ENCODE data around the gene FRMPD1. TPM values are rescaled to one million over a fixed set of nuclear protein-coding genes. Genes with fewer than 3 reads are reported as not detected.
A peak's percentile ranks its signal among the peaks of the same experiment; 100 is the strongest.

The FRMPD1 gene
- total and polyA plus RNA-seq, 2 of the 13 experiments (the other 11 are each of a cell fraction or from before 2014, with no cell fraction given) = not detected

DNA sequence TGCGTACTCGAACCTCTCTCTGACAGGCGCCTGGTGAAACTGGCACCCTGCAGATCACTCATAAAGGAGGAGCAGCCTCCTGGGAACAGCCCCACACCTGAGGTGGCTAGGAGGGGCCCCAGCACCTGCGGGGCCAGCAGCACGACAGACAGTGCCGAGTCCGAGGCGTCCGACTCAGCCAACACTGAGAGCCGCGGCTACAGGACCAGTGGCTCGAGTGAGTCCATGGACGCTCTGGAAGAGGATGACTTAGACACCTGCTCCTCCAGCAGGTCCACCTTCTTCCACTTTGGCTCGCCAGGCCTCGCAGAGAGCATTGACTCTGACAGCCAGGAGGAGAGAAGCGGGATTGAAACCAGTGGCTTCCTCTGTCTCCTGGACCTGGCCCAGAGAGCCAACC, 89.4 kb downstream of the FRMPD1 start:
- BruUV-seq (replicated peaks) = no TSS peak
- no peaks in the 10 kb centered on the region for H3K79me2 ChIP-seq (ENCODE audit: insufficient read depth, low read length)
- WGBS (ENCODE audit: low lambda C conversion rate) = no CpG with 5 or more reads among the region's 16 CpGs
- peak overlapping the region in 1 of 3 experiments; percentile 30; a peak in 1 of 6 replicates for H3K4me3 ChIP-seq (replicated peaks in 1 of 3; ENCODE audit: insufficient read depth in 1 of 3, low read depth in 2 of 3, low read length in 3 of 3)
- TF ChIP-seq, protein P1, sequence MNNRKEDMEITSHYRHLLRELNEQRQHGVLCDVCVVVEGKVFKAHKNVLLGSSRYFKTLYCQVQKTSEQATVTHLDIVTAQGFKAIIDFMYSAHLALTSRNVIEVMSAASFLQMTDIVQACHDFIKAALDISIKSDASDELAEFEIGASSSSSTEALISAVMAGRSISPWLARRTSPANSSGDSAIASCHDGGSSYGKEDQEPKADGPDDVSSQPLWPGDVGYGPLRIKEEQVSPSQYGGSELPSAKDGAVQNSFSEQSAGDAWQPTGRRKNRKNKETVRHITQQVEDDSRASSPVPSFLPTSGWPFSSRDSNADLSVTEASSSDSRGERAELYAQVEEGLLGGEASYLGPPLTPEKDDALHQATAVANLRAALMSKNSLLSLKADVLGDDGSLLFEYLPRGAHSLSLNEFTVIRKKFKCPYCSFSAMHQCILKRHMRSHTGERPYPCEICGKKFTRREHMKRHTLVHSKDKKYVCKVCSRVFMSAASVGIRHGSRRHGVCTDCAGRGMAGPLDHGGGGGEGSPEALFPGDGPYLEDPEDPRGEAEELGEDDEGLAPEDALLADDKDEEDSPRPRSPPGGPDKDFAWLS (CRISPR knock-in tag; IDR thresholded peaks at IDR 0.05; ENCODE audit: borderline replicate concordance) = no peak
- TF ChIP-seq KAT7 (CRISPR knock-in tag; IDR thresholded peaks at IDR 0.05; ENCODE audit: borderline replicate concordance) (no peak), MBNL3 (CRISPR knock-in tag; conservative IDR thresholded peaks at IDR 0.05) (no peak), AGO2 (optimal IDR thresholded peaks at IDR 0.05; ENCODE audit: low read depth, low read length) (no peak), TSC22D2 (CRISPR knock-in tag; IDR thresholded peaks at IDR 0.05; ENCODE audit: borderline replicate concordance) (no peak), SMC3 (IDR thresholded peaks at IDR 0.05; ENCODE audit: low read length) (no peak)
- TF ChIP-seq, protein P2, sequence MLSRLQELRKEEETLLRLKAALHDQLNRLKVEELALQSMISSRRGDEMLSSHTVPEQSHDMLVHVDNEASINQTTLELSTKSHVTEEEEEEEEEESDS (CRISPR knock-in tag; IDR thresholded peaks at IDR 0.05; ENCODE audit: borderline replicate concordance) = no peak
- H3K36me3 ChIP-seq (replicated peaks in 1 of 2; ENCODE audit: control insufficient read depth in 1 of 2, insufficient read depth in 2 of 2, low read length in 2 of 2) = no peaks in the 10 kb centered on the region
- in situ Hi-C loops (cut with HindIII; ENCODE audit: extremely low pct_ligation_motif_present, low pct_unique_long_range_greater_than_20kb) (loop anchor here (10.0 to 25.0 kb wide), 2 partner anchors 253 to 625 kb away; partner anchors contain the start of gene POLR1E), intact Hi-C loops (cut with micrococcal nuclease; ENCODE audit: unreplicated experiment) (no loop called here)
- no peak overlapping the region for H3K27ac ChIP-seq (ENCODE audit: extremely low read length, insufficient read depth, low read length)
- CTCF ChIA-PET (ENCODE audit: low intra/inter-chr PET ratio, low total read pairs) = no interaction called here
- H3K4me1 ChIP-seq (ENCODE audit: insufficient read depth, low read length) = no peaks in the 10 kb centered on the region
- H3K27me3 ChIP-seq (ENCODE audit: control insufficient read depth in 1 of 2, insufficient read depth in 2 of 2, low read length in 2 of 2) = peaks cover 0 to 59% of the 10 kb centered on the region in 2 experiments; a peak in 3 of 5 replicates
- H4K20me1 ChIP-seq (ENCODE audit: insufficient read depth, low read length) = no peaks in the 10 kb centered on the region
- no peak overlapping the region for H3K9ac ChIP-seq (ENCODE audit: insufficient read depth, low read depth, low read length)
- ATAC-seq (peak; percentile 27), DNase-seq (ENCODE audit: low spot score) (no peak), FAIRE-seq (no peak)
- H3K4me2 ChIP-seq (ENCODE audit: low read depth, low read length) = peak overlapping the region; percentile 21
- POLR2A ChIA-PET = interaction anchor here (1.3 kb wide), 1 partner anchor 45 kb away, joined by 3 read pairs; the partner anchor contains the start of gene EXOSC3
- no peaks in the 10 kb centered on the region for H3K9me3 ChIP-seq (ENCODE audit: low read length)
- H2AFZ ChIP-seq (ENCODE audit: low read length) = no peak overlapping the region

Measured in HepG2 (cell line).